Astrocyte (in vitro differentiated cells and primary cell): Measurements from ENCODE around the gene THPO. TPM values are rescaled to one million over a fixed set of nuclear protein-coding genes. Genes with fewer than 3 reads are reported as not detected.
A peak's percentile ranks its signal among the peaks of the same experiment; 100 is the strongest.

Experiments
- DNase-seq: peaks from one replicate; pipeline ENCODE4 v3.0.0-alpha.2; 2010; ENCODE audit warnings: low read depth
- FAIRE-seq: peaks from 2 replicates; lab custom pipeline; 2011; peaks lifted over from hg19 to GRCh38; lab: Jason Lieb, UNC
- H2AFZ ChIP-seq: 2 replicates; pipeline ENCODE4 v1.6.0; 2012; ENCODE audit warnings: low read depth, low read length, inconsistent platforms
- H3K27ac ChIP-seq: 2 replicates; pipeline ENCODE4 v1.5.1; 2011; ENCODE audit warnings: low read depth, low read length, inconsistent platforms
- H3K27me3 ChIP-seq: 2 replicates; pipeline ENCODE4 v1.6.0; 2011; ENCODE audit warnings: low read length, inconsistent platforms; ENCODE audit not compliant: insufficient read depth
- H3K36me3 ChIP-seq: 2 replicates; pipeline ENCODE4 v1.5.1; 2011; ENCODE audit warnings: low read length, inconsistent platforms; ENCODE audit not compliant: insufficient read depth
- H3K4me1 ChIP-seq: 2 replicates; pipeline ENCODE4 v1.5.1; 2011; ENCODE audit warnings: low read length, inconsistent platforms; ENCODE audit not compliant: insufficient read depth
- H3K4me2 ChIP-seq: 2 replicates; pipeline ENCODE4 v1.6.0; 2012; ENCODE audit warnings: low read length, inconsistent platforms
- H3K4me3 ChIP-seq: 2 replicates; pipeline ENCODE4 v1.5.1; 2011; ENCODE audit warnings: low read depth, mild to moderate bottlenecking, low read length, inconsistent platforms; ENCODE audit not compliant: insufficient read depth
- H3K79me2 ChIP-seq: 2 replicates; pipeline ENCODE4 v1.6.0; 2012; ENCODE audit warnings: mild to moderate bottlenecking, low read length, inconsistent platforms; ENCODE audit not compliant: insufficient read depth
- H3K9ac ChIP-seq: 2 replicates; pipeline ENCODE4 v1.6.0; 2012; ENCODE audit warnings: mild to moderate bottlenecking, low read length, inconsistent platforms
- H3K9me3 ChIP-seq: 2 replicates; pipeline ENCODE4 v1.5.1; 2012; ENCODE audit warnings: low read depth, mild to moderate bottlenecking, low read length, inconsistent platforms; ENCODE audit not compliant: insufficient read depth
- H4K20me1 ChIP-seq: 2 replicates; pipeline ENCODE4 v1.6.0; 2012; ENCODE audit warnings: low read length, inconsistent platforms; ENCODE audit not compliant: insufficient read depth
- H3K27ac Mint-ChIP-seq: one replicate; pipeline ENCODE4 v1.8.0; 2021; ENCODE audit warnings: mild to moderate bottlenecking, mixed read lengths; ENCODE audit not compliant: unreplicated experiment
- H3K27me3 Mint-ChIP-seq: one replicate; pipeline ENCODE4 v1.8.0; 2021; ENCODE audit warnings: low read depth, mixed read lengths; ENCODE audit not compliant: unreplicated experiment
- H3K36me3 Mint-ChIP-seq: one replicate; pipeline ENCODE4 v1.8.0; 2021; ENCODE audit warnings: low read depth, mixed read lengths; ENCODE audit not compliant: unreplicated experiment
- H3K4me1 Mint-ChIP-seq: one replicate; pipeline ENCODE4 v1.8.0; 2021; ENCODE audit warnings: low read depth, mixed read lengths; ENCODE audit not compliant: unreplicated experiment
- H3K4me3 Mint-ChIP-seq: one replicate; pipeline ENCODE4 v1.8.0; 2021; ENCODE audit warnings: mild to moderate bottlenecking, moderate library complexity, mixed read lengths; ENCODE audit not compliant: unreplicated experiment
- H3K9me3 Mint-ChIP-seq: one replicate; pipeline ENCODE4 v1.8.0; 2021; ENCODE audit warnings: mild to moderate bottlenecking, mixed read lengths; ENCODE audit not compliant: unreplicated experiment
- EZH2 ChIP-seq: IDR thresholded peaks from 2 replicates; pipeline ENCODE4 v1.6.1; 2012; ENCODE audit warnings: mild to moderate bottlenecking, low read length, inconsistent platforms; ENCODE audit not compliant: insufficient read depth
- total RNA-seq: library from RNA; stranded (reverse); gene quantifications from 2 replicates; pipeline ENCODE4 v1.2.1, GENCODE V29; 2021
- TF ChIP-seq, protein P1 (sequence below): IDR thresholded peaks from 2 replicates; pipeline ENCODE4 v1.5.1; 2011; ENCODE audit warnings: low read depth, mild to moderate bottlenecking, inconsistent platforms, low read length, moderate library complexity; ENCODE audit not compliant: insufficient read depth

The THPO gene
- total RNA-seq, 1 donor from 2014 or later = 0.25 TPM

DNA sequence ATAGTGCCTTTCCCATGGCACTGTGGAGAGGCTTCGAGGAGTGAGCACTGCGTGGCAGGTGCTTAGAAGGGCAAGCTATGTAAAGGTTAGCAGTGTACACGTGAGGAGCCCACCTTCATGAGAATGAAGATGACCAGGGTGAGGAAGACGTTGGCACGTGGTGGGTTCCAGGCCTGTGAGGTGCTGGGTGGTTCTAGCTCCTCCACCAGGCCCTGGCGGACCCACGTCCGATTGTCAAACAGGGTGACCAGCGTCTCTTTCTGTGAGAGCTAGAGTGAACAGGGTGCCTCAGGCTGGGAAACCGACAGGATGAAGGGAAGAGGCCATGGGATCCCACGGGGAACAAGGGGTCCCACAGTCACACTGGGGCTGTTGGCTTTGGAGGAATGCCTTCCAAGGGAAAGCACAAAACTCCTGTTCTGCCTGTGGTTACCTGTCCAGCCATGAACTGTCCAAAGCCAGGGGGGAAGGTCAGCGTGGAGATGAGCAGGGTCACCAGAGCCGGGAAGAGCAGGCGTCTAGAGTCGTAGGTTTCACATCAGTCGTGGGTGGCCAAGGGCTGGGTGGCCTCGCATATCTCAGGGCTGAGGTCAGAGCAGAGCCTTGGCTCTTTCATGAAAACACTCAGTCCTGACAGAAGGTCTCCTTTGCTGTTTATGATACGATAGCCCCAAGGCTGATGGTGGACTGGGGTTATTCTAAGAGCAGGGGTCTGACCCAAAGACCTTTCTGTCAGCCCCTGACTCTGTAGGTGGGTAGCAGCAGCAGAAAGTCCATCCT is 22.6 kb downstream of the THPO start:
- no peak for TF ChIP-seq EZH2
- TF ChIP-seq, protein P1, sequence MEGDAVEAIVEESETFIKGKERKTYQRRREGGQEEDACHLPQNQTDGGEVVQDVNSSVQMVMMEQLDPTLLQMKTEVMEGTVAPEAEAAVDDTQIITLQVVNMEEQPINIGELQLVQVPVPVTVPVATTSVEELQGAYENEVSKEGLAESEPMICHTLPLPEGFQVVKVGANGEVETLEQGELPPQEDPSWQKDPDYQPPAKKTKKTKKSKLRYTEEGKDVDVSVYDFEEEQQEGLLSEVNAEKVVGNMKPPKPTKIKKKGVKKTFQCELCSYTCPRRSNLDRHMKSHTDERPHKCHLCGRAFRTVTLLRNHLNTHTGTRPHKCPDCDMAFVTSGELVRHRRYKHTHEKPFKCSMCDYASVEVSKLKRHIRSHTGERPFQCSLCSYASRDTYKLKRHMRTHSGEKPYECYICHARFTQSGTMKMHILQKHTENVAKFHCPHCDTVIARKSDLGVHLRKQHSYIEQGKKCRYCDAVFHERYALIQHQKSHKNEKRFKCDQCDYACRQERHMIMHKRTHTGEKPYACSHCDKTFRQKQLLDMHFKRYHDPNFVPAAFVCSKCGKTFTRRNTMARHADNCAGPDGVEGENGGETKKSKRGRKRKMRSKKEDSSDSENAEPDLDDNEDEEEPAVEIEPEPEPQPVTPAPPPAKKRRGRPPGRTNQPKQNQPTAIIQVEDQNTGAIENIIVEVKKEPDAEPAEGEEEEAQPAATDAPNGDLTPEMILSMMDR = no peak
- peak overlapping the region; percentile 45 for H3K4me3 Mint-ChIP-seq

DNA sequence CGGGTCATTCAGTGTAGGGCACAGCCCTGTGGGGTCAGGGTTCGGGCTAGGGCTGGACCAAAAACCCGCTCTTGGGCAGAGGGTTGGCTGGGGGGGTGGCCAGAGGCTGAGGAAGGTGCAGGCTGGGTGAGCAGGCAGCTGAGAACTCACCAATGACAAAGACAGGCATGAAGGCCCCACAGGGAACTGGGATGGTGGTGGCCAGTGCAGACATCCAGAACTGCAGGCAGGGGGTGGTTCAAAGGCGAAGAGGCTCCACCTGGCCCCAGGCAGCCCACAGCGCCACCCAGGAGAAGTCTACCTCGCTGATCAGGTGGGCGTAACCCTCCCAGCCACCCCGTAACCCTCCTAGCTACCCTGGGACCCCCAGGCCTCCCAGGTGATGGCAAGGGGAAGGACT is 23.3 kb downstream of the THPO start:
- Mint-ChIP-seq H3K36me3 (peaks cover 16% of the 10 kb centered on the region), H3K9me3 (no peaks in the 10 kb centered on the region), H3K4me3 (no peak overlapping the region), H3K4me1 (peaks cover 18% of the 10 kb centered on the region), H3K27me3 (no peaks in the 10 kb centered on the region), H3K27ac (no peak overlapping the region)
- Histone ChIP-seq H3K27me3 (no peaks in the 10 kb centered on the region), H2AFZ (no peak overlapping the region), H3K4me1 (peaks cover 3% of the 10 kb centered on the region), H4K20me1 (peaks cover 18% of the 10 kb centered on the region), H3K9me3 (no peaks in the 10 kb centered on the region), H3K79me2 (no peaks in the 10 kb centered on the region), H3K9ac (no peak overlapping the region), H3K27ac (no peak overlapping the region), H3K4me2 (no peak overlapping the region), H3K4me3 (no peak overlapping the region), H3K36me3 (no peaks in the 10 kb centered on the region)
- DNase-seq = no peak
- TF ChIP-seq, protein P1 = no peak
- TF ChIP-seq EZH2 = no peak
- FAIRE-seq = no peak

More for the DNA sequence above, 22.6 kb downstream of the THPO start:
- peaks cover 3% of the 10 kb centered on the region for H3K4me1 ChIP-seq
- H3K4me2 ChIP-seq = no peak overlapping the region
- Mint-ChIP-seq H3K27ac (no peak overlapping the region), H3K9me3 (no peaks in the 10 kb centered on the region), H3K27me3 (no peaks in the 10 kb centered on the region), H3K36me3 (peaks cover 16% of the 10 kb centered on the region), H3K4me1 (peaks cover 22% of the 10 kb centered on the region)
- no peaks in the 10 kb centered on the region for H3K27me3 ChIP-seq
- H3K9me3 ChIP-seq = no peaks in the 10 kb centered on the region
- no peak overlapping the region for H2AFZ ChIP-seq
- no peak overlapping the region for H3K27ac ChIP-seq
- no peak for DNase-seq
- H3K9ac ChIP-seq = no peak overlapping the region
- no peaks in the 10 kb centered on the region for H3K36me3 ChIP-seq
- H4K20me1 ChIP-seq = peaks cover 18% of the 10 kb centered on the region
- H3K79me2 ChIP-seq = peaks cover 6% of the 10 kb centered on the region
- no peak overlapping the region for H3K4me3 ChIP-seq
- FAIRE-seq = no peak
